Measurements from ENCODE around the gene PFKP.
"Not testable (repeated sequence)": the region's sequence is repeated elsewhere in the genome, so short reads cannot be mapped to it uniquely, and the experiment has no call there.

The PFKP gene

DNA sequence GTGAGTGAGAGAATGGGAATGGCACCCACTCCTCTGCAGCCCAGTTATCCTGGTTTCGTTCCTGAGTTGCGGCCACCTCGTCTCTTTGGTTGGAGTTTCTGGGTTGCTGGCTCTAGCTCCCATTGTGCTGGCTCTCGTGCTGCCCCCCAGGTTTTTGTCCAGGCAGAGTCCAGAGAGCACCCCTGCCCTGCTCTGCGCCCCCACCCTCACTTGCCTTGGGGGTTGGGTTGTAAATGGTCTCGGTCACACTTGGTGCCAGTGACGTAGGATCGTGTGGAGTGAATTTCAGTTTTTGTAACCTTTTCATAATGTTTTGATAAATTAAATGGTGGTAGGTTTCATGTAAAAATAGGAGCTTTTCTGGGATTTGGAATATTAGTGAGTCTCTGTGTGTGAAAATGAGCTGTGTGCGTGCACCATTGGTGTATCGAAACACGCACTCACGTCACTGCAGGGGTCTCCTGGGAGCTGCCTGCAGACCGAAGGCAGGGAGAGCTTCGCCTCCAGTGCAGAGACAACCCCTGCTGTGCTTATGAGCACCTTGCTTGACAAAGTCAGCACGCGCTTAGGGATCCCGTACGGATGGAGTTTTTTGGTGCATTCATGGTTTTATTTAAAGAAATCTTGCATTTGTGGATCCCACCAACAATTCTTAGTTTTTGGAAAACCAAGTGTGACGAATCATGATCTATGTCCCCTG lies 32.9 kb downstream of the PFKP start:
- no peak for DNase-seq

DNA sequence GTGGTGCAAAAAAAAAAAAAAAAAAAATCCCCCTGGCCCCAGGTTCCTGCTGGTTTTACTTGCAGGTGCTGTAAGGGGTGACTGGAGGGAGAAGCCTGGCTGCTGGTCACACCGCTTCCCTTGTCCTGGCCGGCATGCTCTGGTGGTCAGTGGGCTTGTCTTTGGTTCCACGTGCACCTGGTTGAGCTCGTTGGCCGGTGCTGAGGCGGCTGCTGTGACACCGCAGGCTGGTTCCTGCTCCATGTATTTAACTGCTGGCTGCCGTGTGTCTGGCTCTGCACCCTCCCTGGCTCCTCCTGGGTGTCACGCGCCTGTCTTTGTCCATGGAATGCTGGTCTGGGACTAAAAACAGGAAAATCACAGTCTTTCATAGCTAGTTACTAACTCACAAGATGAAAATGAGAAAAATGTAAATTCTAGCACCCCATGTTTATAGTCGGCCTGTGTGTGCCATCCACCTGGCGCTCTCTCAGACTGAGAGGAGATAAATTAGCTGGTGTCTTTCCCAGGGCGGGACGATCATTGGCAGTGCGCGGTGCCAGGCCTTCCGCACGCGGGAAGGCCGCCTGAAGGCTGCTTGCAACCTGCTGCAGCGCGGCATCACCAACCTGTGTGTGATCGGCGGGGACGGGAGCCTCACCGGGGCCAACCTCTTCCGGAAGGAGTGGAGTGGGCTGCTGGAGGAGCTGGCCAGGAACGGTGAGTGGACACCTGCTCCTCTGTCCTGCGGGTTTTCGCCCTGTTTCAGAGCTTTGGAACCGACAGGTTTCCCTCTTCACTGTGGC lies 33.7 kb downstream of the PFKP start:
- DNase-seq = no peak

DNA sequence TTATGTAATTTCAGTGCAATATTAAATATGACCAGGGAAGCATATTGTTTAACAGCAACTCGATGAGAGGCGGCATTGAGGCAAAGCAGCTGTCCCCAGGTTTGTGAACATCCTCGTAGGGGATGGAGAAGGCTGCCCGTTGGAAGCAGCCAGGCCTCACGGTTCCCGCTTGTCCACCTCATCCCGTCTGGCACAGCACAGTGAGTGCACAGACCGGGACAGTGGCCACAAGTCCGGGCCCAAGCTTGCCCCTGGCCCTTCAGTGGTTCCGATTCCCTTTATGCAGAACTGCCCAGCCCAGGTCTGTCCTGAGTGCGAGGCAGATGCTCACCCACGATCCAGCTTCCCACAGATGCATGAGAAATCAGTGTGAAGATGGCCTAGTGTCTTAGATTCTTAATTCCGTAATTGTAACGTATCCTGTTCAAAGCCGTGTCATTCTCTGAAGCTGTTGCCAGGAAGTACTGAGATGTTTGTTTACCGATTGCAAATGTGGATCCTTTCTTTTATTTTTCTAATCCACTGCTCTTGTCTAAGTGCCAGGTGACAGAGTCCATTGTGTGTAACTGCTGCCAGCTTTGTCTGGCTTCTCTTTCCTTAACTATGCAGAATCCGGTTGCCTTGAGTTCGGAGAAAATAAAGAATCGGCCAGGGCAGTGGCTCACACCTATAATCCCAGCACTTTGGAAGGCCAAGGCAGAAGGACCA lies 35.5 kb downstream of the PFKP start:
- peak in 1 of 3 experiments; percentile 20 for DNase-seq

DNA sequence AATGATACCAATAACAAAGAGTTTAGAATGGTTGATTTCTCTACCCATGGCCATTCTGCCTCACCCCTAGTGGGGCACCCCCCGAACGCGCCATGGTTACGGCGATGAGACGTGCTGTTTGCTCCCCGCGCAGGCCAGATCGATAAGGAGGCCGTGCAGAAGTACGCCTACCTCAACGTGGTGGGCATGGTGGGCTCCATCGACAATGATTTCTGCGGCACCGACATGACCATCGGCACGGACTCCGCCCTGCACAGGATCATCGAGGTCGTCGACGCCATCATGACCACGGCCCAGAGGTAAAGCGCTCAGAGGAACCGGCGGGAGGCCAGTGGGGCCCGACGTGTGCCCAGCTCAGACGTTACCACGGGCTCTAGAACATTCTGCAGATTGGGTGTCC lies 36.3 kb downstream of the PFKP start:
- DNase-seq = no peak

DNA sequence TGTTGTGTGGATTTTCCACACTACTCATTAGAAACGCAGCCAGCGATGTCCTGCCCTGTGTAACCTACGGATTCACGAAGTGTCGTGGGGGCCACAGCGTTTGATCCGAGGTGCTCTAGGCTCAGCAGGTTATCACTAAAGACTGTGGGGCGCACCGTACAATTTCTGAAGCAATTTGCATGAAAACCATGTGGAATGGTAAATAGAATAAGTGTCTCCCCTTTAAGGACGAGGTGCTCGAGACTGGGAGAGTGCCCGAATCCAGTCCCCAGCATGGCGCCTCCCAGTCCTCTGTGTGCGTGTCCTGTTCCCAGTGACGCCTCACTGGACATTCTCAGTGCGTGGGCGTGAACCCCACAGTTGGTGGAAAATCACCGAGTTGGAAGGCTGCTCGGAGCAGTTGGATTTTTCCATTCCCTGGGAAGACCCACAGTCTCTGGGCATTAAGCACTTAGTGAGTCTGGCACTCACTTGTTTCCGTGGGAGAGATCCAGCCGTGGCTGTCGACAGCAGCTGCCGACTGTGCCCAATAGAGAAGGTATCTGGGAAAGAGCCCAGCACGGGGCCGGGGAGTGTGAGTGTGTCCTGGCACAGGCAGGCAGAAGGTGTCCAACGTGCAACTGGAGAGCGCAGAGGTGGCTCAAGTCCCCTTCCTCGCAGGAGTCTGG lies 37.0 kb downstream of the PFKP start:
- no peak for DNase-seq

DNA sequence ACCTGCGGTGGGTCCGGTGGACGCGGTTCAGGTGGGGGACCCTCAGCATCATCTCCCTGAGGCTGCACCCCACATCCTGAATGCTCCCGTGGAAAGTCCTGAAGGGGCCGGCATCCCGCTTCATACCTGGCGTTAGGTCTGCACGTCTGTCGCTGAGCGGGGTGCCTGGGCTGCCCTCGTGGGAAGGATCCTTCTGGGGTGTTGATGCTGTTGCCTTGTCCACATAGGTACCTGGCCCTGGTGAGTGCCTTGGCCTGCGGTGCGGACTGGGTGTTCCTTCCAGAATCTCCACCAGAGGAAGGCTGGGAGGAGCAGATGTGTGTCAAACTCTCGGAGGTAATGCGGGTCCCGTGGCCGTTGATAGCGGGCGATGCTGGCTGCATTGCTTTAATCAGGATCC lies 37.8 kb downstream of the PFKP start:
- DNase-seq = no peak

DNA sequence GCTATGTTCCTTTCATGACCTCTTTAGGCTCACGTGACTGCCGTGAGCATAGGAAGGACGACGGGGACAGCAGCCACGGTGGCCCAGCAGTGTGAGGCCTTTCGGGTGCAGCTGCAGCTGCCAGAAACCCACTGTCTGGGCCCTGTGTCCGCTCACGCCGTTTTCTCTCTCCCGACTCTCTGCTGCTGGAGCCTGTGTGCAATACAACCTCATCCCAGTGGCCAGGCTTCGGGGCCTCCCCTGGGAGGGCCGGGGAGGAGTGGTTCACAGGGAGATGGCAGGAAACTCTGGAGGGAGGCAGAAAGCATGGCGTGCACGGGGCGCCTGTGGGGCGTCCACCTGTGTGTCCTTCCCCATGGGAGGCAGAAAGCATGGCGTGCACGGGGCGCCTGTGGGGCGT lies 38.6 kb downstream of the PFKP start:
- DNase-seq = no peak

DNA sequence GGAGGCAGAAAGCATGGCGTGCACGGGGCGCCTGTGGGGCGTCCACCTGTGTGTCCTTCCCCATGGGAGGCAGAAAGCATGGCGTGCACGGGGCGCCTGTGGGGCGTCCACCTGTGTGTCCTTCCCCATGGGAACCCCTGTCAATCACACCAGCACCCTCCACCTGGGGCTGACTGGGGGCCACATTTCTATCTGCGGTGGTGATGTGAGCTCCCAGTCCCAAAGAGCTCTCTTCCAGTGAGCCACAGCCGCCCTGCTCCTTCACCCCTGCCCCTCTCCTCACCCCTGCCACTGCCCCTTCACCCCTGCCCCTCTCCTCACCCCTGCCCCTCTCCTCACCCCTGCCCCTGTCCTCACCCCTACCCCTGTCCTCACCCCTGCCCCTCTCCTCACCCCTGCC lies 39.0 kb downstream of the PFKP start:
- DNase-seq = not testable (repeated sequence)

DNA sequence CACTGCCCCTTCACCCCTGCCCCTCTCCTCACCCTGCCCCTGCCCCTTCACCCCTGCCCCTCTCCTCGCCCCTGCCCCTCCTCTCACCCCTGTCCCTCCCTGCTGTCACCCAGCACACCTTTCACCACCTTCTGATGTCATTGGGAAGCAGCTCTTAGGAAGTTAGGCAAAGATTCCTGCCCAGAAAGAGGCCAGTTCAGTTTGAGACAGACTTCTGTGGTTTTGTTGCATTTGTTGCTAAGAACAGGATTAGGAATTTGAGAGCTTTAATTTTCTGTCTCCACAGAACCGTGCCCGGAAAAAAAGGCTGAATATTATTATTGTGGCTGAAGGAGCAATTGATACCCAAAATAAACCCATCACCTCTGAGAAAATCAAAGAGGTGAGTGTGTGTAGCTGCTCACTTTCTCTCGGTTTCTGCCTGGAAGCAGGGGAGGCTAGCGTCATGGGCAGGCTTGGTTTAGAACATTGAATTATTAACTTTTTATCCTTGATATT lies 39.6 kb downstream of the PFKP start:
- DNase-seq = no peak

DNA sequence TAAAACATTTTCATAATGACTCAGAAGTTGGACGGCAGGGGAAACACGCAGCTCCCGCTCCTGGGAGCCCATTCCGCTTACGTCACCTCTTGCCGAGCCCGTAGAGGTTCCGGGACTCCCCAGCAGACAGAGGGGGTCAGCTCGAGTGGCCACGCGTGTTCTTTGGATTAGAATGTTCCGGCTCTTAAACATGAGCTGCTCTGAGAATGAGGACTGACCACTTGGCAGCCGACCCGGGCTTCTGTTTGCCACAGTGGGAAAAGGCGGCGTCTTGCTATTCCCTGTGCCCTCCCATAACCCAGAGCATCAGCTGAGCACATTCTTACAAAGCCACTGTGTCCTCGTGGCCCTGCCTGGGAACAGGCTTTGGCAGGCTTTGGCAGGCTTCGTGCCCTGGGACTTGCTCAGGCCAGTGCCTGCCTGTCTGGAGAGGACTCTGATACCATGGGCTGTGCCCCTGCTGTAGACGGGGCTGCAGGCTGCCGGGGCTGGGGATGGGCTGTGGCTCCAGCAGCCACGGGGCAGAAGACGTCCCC lies 40.1 kb downstream of the PFKP start:
- DNase-seq = no peak

DNA sequence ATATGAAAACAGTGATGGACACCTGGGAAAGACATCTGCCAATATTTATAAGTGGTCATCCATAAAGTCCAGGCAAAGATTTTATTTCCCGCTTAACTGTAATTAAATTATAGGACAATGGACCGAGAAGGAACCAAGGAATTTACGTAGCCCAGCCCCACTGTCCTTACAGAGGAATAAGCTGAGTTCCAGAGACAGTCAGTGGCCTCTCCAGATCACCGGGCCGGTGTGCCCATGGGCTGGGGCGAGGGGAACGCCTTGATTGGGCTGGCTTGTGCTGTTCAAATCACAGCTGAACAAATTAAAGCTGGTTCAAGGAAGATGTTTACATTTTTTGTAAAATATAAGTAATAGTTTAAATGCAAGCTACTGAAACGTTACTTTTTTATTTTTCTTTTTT lies 40.7 kb downstream of the PFKP start:
- no peak for DNase-seq

DNA sequence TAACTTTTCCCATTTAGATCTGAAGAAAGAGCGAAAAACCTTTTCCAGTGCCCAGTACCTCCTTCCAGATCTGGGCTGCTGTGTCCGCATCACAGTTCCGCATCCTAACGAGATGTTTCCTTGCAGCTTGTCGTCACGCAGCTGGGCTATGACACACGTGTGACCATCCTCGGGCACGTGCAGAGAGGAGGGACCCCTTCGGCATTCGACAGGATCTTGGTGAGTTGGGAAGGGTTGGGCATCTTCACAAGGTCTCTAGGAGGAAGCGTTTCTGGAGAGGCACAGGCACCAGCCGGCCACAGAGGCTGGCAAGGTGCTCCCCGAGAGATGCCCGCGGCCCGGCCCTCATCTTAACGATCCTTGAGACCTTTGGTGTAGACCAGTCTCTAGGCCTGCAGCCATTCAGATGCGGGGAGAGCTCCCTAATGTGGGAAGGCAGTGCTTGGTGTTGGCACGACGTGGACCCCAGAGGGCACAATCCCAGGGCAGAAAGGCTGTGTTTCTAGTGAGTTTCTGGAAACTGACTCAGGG lies 41.3 kb downstream of the PFKP start:
- no peak for DNase-seq

DNA sequence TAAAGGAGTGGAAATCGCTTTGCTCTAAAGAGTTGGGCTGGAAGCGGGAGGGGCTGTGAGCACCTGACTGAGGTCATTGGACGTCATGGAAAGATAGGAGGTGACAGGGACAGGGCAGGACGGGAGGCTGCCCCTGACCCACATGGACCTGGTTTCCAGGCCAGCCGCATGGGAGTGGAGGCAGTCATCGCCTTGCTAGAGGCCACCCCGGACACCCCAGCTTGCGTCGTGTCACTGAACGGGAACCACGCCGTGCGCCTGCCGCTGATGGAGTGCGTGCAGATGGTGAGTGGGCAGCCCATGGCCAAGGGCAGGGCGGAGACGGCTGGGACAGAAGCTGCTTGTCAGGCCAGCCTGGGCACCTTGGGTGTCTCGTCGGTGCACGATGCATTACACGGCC lies 41.8 kb downstream of the PFKP start:
- no peak for DNase-seq

DNA sequence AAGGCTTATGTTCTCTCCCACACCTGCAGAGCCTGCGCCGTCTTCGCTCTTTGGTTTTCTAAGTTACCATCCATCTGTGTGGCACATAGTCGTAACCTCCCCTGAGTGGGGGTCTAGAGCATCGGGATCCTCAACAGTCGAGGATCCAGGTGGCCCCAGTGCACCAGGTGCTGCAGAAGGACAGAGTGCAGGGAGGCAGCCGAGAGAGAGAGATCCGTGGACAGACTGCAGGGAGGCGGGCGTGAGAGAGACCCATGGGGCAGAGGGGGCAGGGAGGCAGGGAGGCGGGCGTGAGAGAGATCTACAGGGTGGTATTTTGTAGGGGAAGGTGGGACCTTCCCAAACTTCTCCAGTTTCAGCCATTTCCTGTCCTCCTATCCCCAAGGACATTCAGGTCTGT lies 42.3 kb downstream of the PFKP start:
- DNase-seq = no peak

DNA sequence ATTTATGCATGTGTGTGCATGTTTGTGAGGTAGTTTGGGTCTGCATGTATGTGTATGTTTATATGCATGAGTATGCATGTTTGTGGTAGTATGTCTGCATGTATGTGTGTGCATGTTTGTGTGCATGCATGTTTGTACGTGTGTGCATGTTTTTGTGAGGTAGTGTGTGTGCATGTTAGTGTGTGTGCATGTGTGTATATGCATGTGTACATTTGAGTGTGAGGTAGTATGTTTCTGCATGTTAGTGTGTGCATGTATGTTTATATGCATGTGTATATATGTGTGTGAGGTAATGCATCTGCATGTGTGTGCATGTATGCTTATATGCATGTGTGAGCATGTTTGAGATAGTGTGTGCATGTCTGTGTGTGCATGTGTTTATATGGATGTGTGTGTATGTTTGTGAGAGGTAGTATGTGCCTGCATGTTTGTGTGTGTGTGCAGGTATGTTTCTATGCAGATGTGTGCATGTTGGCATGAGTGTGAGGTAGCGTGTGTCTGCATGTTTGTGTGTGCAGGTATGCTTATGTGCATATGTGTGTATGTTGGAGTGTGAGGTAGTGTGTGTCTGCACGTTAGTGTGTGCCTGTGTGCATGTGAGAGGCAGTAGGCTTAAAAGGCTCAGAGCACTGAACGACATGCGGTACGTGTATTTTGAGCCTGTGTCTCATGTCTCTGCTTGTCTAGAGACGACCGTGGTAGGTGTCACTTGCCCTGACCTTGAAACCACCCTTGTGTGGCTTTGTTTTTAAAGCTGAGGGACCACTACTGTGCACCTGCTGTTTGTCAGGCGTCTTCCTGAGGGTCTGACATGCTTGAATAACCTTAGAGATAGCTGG lies 43.7 kb downstream of the PFKP start:
- no peak for DNase-seq

DNA sequence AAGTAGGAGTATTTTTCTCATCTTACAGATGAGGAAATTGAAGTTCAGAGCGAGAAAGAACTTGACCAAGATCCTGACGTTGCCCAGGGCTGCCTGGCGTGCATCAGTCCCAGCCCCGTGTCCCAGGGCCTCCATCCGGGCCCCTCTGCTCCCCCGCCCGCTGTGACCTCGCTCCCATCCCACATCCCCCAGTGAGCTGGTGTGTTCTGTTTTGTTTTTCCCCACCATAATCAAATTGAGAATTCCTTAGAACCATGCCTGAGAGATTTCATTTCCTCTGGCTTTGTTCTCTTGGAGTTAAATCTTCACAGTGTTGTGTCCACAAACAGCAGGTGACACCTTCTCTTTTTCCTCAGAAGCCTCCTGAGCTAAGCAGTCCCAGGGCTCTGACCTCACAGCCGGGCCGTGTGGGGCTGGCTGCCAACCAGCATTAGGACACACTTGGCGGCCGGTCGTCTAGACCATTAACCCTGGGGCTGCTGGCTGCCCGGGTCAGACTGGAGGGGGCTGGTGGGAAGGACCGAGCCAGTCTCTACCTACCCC lies 44.3 kb downstream of the PFKP start:
- no peak for DNase-seq

DNA sequence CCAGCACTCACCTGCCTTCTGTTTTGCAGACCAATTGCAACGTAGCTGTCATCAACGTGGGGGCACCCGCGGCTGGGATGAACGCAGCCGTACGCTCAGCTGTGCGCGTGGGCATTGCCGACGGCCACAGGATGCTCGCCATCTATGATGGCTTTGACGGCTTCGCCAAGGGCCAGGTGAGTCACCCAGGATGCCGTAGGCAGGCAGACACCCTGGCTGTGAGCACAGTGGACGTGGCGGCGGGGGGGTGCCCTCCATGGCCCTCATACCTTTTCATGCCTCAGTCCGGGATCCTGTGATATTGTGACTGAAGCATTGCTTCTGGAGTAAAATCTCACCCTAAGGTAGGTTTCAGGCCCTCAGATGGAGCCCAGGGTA lies 46.0 kb downstream of the PFKP start:
- no peak for DNase-seq

DNA sequence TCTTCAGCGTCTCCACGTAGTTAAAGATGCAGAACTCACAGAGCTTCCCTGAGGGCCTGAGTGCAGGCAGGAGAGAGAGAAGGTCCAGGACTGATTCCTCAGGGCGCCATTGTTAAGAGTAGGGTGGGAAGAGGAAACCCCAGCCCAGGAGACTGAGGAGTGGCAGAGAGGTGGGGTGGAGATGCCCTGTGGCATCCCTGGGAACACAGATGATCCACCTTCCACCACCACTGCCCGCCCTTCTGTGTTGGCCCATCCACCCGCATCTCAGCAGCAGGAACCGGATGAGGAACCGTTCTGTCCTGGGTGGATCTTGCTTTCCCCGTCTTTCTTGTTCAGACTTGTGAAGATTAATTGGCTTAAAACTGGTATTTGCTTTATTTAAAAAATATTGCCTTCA lies 48.3 kb downstream of the PFKP start:
- DNase-seq = no peak

DNA sequence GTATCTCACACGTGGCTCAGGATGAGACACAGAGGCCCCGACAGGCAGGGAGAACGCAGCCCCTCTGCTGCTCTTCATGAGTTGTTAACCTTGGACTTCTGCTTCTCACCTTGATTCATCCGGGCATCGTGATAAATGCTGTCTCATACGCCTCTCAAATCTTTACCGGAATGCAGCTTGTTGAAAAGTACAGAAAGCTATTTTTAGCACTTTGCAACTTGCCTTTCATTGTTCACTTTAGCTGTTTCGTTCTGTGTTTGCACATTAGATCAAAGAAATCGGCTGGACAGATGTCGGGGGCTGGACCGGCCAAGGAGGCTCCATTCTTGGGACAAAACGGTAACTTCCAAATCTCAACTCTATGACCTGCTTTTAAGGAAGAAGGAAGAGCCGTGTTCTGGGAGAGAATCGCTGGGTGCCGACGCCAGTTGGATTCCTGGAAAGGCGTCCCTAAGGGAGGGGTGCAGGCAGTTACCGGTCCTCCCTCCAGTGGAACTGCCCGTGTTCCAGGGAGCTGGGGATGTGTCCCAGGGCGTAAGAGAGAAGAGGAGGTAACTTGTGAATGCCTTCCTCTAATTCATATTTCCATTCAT lies 49.3 kb downstream of the PFKP start:
- DNase-seq = no peak

DNA sequence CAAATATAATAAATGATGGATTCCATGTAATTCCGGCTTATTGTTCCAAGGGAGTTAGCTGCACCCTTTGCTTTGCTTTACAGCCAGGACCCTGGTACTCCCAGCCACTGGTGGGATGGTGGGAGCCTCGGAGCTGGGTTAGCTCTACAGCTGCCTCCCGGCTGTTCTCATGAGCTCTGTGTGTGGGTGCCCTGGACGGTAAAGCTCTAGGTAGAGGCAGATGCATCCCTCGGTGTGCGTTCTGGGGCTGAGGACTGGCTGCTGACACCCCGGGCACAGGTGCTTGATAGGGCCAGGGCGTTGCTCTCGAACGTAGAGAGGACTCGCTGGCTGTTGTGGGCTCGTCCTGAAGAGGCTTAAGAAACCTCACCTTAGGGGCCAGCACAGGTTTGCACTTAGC lies 50.1 kb downstream of the PFKP start:
- DNase-seq = peak in 1 of 3 experiments; percentile 30

DNA sequence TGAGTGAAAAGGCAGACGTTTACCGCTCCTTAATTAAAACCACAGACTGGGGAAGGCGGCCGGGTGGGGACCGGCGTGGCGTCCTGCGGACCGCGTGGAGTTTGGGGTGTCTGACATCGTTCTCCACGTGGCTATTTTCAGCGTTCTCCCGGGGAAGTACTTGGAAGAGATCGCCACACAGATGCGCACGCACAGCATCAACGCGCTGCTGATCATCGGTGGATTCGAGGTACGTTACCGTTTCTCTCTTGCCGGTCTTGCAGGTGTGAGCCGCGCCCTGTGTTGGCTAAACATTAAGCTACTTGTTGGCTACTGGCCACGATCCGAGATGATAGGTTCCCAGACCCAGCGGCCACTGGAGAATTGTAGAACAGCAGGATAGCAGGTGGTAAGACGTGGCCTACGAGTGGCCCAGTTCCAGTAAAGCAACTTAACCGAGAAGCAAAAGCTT lies 51.3 kb downstream of the PFKP start:
- no peak for DNase-seq

Data from NCI-H1417 (cell line).